ENCODE measurements around the gene RAC2. TPM values are rescaled to one million over a fixed set of nuclear protein-coding genes. Genes with fewer than 3 reads are reported as not detected.

RAC2 gene
- total RNA-seq, 2 donors from 2014 or later, result 9.7 to 14.4 TPM

- Histone ChIP-seq H3K4me3 (no peak overlapping the region), H3K4me1 (replicated peaks) (peaks cover 18% of the 10 kb centered on the region), H3K36me3 (no peaks in the 10 kb centered on the region), H3K9me3 (no peaks in the 10 kb centered on the region), H3K27ac (peak overlapping the region; percentile 89 to 94), H3K27me3 (replicated peaks; ENCODE audit: insufficient read depth) (no peaks in the 10 kb centered on the region)
- DNase-seq (ENCODE audit: low spot score), result no peak
- intact Hi-C loops (cut with DNase I), result loop anchor here (10.0 kb wide), 1 partner anchor 411 kb away; no protein-coding TSS in a partner anchor
- WGBS, result 69% methylated on average over 4 of the region's 4 CpGs
- TF ChIP-seq POLR2A (IDR thresholded peaks at IDR 0.05) (no peak), CTCF (IDR thresholded peaks at IDR 0.05) (no peak), POLR2AphosphoS5 (IDR thresholded peaks at IDR 0.05) (no peak)
Measured at GRCh38 chr22:37195921-37196320, 48.1 kb downstream of the RAC2 start.

GRCh38 chr22:37194750-37195149, 49.3 kb downstream of the RAC2 start:
- DNase-seq (ENCODE audit: low spot score), result no peak
- 96% methylated on average over 3 of the region's 3 CpGs for WGBS
- Histone ChIP-seq H3K9me3 (no peaks in the 10 kb centered on the region), H3K27ac (no peak overlapping the region), H3K27me3 (replicated peaks; ENCODE audit: insufficient read depth) (no peaks in the 10 kb centered on the region), H3K4me1 (replicated peaks) (peaks cover 24% of the 10 kb centered on the region), H3K4me3 (no peak overlapping the region), H3K36me3 (no peaks in the 10 kb centered on the region)
- intact Hi-C loops (cut with DNase I), result loop anchor here (10.0 kb wide), 1 partner anchor 410 kb away; no protein-coding TSS in a partner anchor
- no peak for TF ChIP-seq CTCF (IDR thresholded peaks at IDR 0.05)

GRCh38 chr22:37193629-37194191, 50.4 kb downstream of the RAC2 start:
- TF ChIP-seq POLR2A (IDR thresholded peaks at IDR 0.05) (no peak), POLR2AphosphoS5 (IDR thresholded peaks at IDR 0.05) (no peak), CTCF (IDR thresholded peaks at IDR 0.05) (no peak)
- DNase-seq (ENCODE audit: low spot score), result no peak
- Histone ChIP-seq H3K36me3 (no peaks in the 10 kb centered on the region), H3K27ac (peak overlapping the region in 1 of 2 donors; percentile 24), H3K4me1 (replicated peaks) (peaks cover 32% of the 10 kb centered on the region), H3K4me3 (no peak overlapping the region), H3K27me3 (replicated peaks; ENCODE audit: insufficient read depth) (no peaks in the 10 kb centered on the region), H3K9me3 (no peaks in the 10 kb centered on the region)
- 50% methylated on average over 10 of the region's 10 CpGs for WGBS
- intact Hi-C loops (cut with DNase I), result loop anchor here (10.0 kb wide), 1 partner anchor 409 kb away; no protein-coding TSS in a partner anchor

GRCh38 chr22:37192741-37193140, 51.3 kb downstream of the RAC2 start:
- H3K27me3 ChIP-seq (replicated peaks; ENCODE audit: insufficient read depth), result no peaks in the 10 kb centered on the region
- H3K9me3 ChIP-seq, result no peaks in the 10 kb centered on the region
- no peak for DNase-seq (ENCODE audit: low spot score)
- no peak overlapping the region for H3K27ac ChIP-seq
- intact Hi-C loops (cut with DNase I), result loop anchor here (10.0 kb wide), 1 partner anchor 408 kb away; no protein-coding TSS in a partner anchor
- no peaks in the 10 kb centered on the region for H3K36me3 ChIP-seq
- WGBS, result 100% methylated on average over 1 of the region's 1 CpG
- peaks cover 26% of the 10 kb centered on the region for H3K4me1 ChIP-seq (replicated peaks)
- TF ChIP-seq CTCF (IDR thresholded peaks at IDR 0.05), result no peak
- TF ChIP-seq POLR2A (IDR thresholded peaks at IDR 0.05), result no peak
- TF ChIP-seq POLR2AphosphoS5 (IDR thresholded peaks at IDR 0.05), result no peak
- H3K4me3 ChIP-seq, result no peak overlapping the region

GRCh38 chr22:37192204-37192603, 51.9 kb downstream of the RAC2 start:
- WGBS, result 58% methylated on average over 2 of the region's 2 CpGs
- H3K4me1 ChIP-seq (replicated peaks), result peaks cover 22% of the 10 kb centered on the region
- H3K27ac ChIP-seq, result no peak overlapping the region
- no peaks in the 10 kb centered on the region for H3K36me3 ChIP-seq
- H3K9me3 ChIP-seq, result no peaks in the 10 kb centered on the region
- no peaks in the 10 kb centered on the region for H3K27me3 ChIP-seq (replicated peaks; ENCODE audit: insufficient read depth)
- TF ChIP-seq CTCF (IDR thresholded peaks at IDR 0.05) (no peak), POLR2A (IDR thresholded peaks at IDR 0.05) (no peak), POLR2AphosphoS5 (IDR thresholded peaks at IDR 0.05) (no peak)
- no peak overlapping the region for H3K4me3 ChIP-seq
- DNase-seq (ENCODE audit: low spot score), result no peak
- intact Hi-C loops (cut with DNase I), result loop anchor here (10.0 kb wide), 1 partner anchor 407 kb away; no protein-coding TSS in a partner anchor
